H9 (cell line): ENCODE measurements around the gene PNPLA8. TPM values are rescaled to one million over a fixed set of nuclear protein-coding genes. Genes with fewer than 3 reads are reported as not detected.

Source experiments
- DNase-seq: peaks from one replicate; pipeline ENCODE4 v3.0.0-alpha.2; 2017
- H2AFZ ChIP-seq: one replicate; pipeline ENCODE4 v1.6.1; 2013; ENCODE audit warnings: mild to moderate bottlenecking, low read length, control low read depth, moderate library complexity
- H2AK5ac ChIP-seq: 2 replicates; pipeline ENCODE4 v1.6.1; 2013; ENCODE audit warnings: low read length, control low read depth, mixed read lengths; ENCODE audit not compliant: insufficient read length
- H2BK120ac ChIP-seq: one replicate; pipeline ENCODE4 v1.6.1; 2013; ENCODE audit warnings: low read depth, mild to moderate bottlenecking, low read length, control low read depth, inconsistent platforms; ENCODE audit not compliant: poor library complexity, severe bottlenecking
- H2BK12ac ChIP-seq: 2 replicates; pipeline ENCODE4 v1.6.1; 2013; ENCODE audit warnings: low read length, control low read depth, mixed read lengths, low read depth; ENCODE audit not compliant: insufficient read length
- H2BK15ac ChIP-seq: 2 replicates; pipeline ENCODE4 v1.6.1; 2013; ENCODE audit warnings: low read depth, low read length, control low read depth
- H2BK20ac ChIP-seq: one replicate; pipeline ENCODE4 v1.6.1; 2013; ENCODE audit warnings: low read depth, mild to moderate bottlenecking, low read length, control low read depth, inconsistent platforms; ENCODE audit not compliant: poor library complexity, severe bottlenecking
- H2BK5ac ChIP-seq: 2 replicates; pipeline ENCODE4 v1.6.1; 2013; ENCODE audit warnings: low read length, control low read depth, mixed read lengths; ENCODE audit not compliant: insufficient read length
- H3K14ac ChIP-seq: 2 replicates; pipeline ENCODE4 v1.6.1; 2013; ENCODE audit warnings: low read length, control low read depth; ENCODE audit not compliant: insufficient read depth
- H3K18ac ChIP-seq: 2 replicates; pipeline ENCODE4 v1.6.1; 2013; ENCODE audit warnings: low read depth, mild to moderate bottlenecking, mixed read lengths, low read length, control low read depth; ENCODE audit not compliant: insufficient read length
- H3K23ac ChIP-seq: 2 replicates; pipeline ENCODE4 v1.6.1; 2013; ENCODE audit warnings: low read length, control low read depth, mixed read lengths, low read depth; ENCODE audit not compliant: insufficient read length
- H3K23me2 ChIP-seq: 2 replicates; pipeline ENCODE4 v1.6.1; 2013; ENCODE audit warnings: low read depth, mild to moderate bottlenecking, mixed read lengths, low read length, control low read depth; ENCODE audit not compliant: insufficient read length, poor library complexity, severe bottlenecking
- H3K27ac ChIP-seq: 2 replicates; pipeline ENCODE4 v1.5.1; 2013; ENCODE audit warnings: low read length, control low read depth, mixed read lengths, low read depth; ENCODE audit not compliant: insufficient read length
- H3K27me3 ChIP-seq: 2 replicates; pipeline ENCODE4 v1.6.1; 2013; ENCODE audit warnings: low read length, control low read depth, inconsistent platforms; ENCODE audit not compliant: insufficient read depth
- H3K4ac ChIP-seq: 2 replicates; pipeline ENCODE4 v1.6.1; 2013; ENCODE audit warnings: low read depth, mild to moderate bottlenecking, control low read depth, inconsistent platforms, low read length, moderate library complexity
- H3K4me1 ChIP-seq: 2 replicates; pipeline ENCODE4 v1.6.1; 2013; ENCODE audit warnings: low read length, control low read depth, inconsistent platforms; ENCODE audit not compliant: insufficient read depth
- H3K4me2 ChIP-seq: 2 replicates; pipeline ENCODE4 v1.6.1; 2013; ENCODE audit warnings: low read length, control low read depth, mixed read lengths; ENCODE audit not compliant: insufficient read length, insufficient read depth
- H3K56ac ChIP-seq: 2 replicates; pipeline ENCODE4 v1.6.1; 2013; ENCODE audit warnings: low read depth, mild to moderate bottlenecking, mixed read lengths, low read length, control low read depth; ENCODE audit not compliant: insufficient read length
- H3K79me1 ChIP-seq: 2 replicates; pipeline ENCODE4 v1.6.1; 2013; ENCODE audit warnings: low read depth, mild to moderate bottlenecking, moderate library complexity, low read length, control low read depth, inconsistent platforms; ENCODE audit not compliant: insufficient read depth, poor library complexity, severe bottlenecking
- H3K79me2 ChIP-seq: 2 replicates; pipeline ENCODE4 v1.6.1; 2013; ENCODE audit warnings: low read length, control low read depth, inconsistent platforms; ENCODE audit not compliant: insufficient read depth
- H3K9ac ChIP-seq: 2 replicates; pipeline ENCODE4 v1.6.1; 2013; ENCODE audit warnings: low read length, control low read depth, mixed read lengths; ENCODE audit not compliant: insufficient read length; ENCODE audit errors: extremely low read depth
- H3K9me3 ChIP-seq: one replicate; pipeline ENCODE4 v1.6.1; 2013; ENCODE audit warnings: low read depth, low read length, inconsistent platforms; ENCODE audit not compliant: control insufficient read depth
- H3T11ph ChIP-seq: one replicate; pipeline ENCODE4 v1.6.1; 2013; ENCODE audit warnings: mild to moderate bottlenecking, low read length, control low read depth, inconsistent platforms
- H4K20me1 ChIP-seq: one replicate; pipeline ENCODE4 v1.6.1; 2013; ENCODE audit not compliant: control insufficient read depth, insufficient read length, insufficient read depth
- H4K5ac ChIP-seq: 2 replicates; pipeline ENCODE4 v1.6.1; 2013; ENCODE audit warnings: low read depth, mild to moderate bottlenecking, mixed read lengths, low read length, control low read depth; ENCODE audit not compliant: insufficient read length
- H4K8ac ChIP-seq: replicated peaks from 2 replicates; pipeline ENCODE4 v1.6.1; 2013; ENCODE audit warnings: low read length, control low read depth, mixed read lengths, low read depth; ENCODE audit not compliant: insufficient read length
- H4K91ac ChIP-seq: 2 replicates; pipeline ENCODE4 v1.6.1; 2013; ENCODE audit warnings: low read depth, mild to moderate bottlenecking, moderate library complexity, mixed read lengths, low read length, control low read depth; ENCODE audit not compliant: insufficient read length
- H3K27ac Mint-ChIP-seq, 3 experiments: 2 replicates in 2 of 3; 3 replicates in 1 of 3; pipeline ENCODE4 v1.8.0; 2020 to 2021; ENCODE audit warnings: mixed read lengths in 3 of 3, mild to moderate bottlenecking in 1 of 3, moderate library complexity in 1 of 3
- H3K27me3 Mint-ChIP-seq: 2 replicates; pipeline ENCODE4 v1.8.0; 2021; ENCODE audit warnings: low read depth, mild to moderate bottlenecking, moderate library complexity, mixed read lengths
- H3K36me3 Mint-ChIP-seq, 3 experiments: 2 replicates in 2 of 3; 3 replicates in 1 of 3; pipeline ENCODE4 v1.8.0; 2020 to 2021; ENCODE audit warnings: low read depth in 3 of 3, mixed read lengths in 3 of 3; ENCODE audit not compliant: insufficient read depth in 1 of 3
- H3K4me1 Mint-ChIP-seq, 2 experiments: 2 replicates each; pipeline ENCODE4 v1.8.0; 2020; ENCODE audit warnings: mixed read lengths in 2 of 2
- H3K4me3 Mint-ChIP-seq, 2 experiments: 2 replicates in 1 of 2; 3 replicates in 1 of 2; pipeline ENCODE4 v1.8.0; 2020 to 2021; ENCODE audit warnings: mild to moderate bottlenecking in 2 of 2, mixed read lengths in 2 of 2, moderate library complexity in 1 of 2
- H3K9me3 Mint-ChIP-seq, 2 experiments: 2 replicates in 1 of 2; 3 replicates in 1 of 2; pipeline ENCODE4 v1.8.0; 2020; ENCODE audit warnings: mild to moderate bottlenecking in 2 of 2, mixed read lengths in 2 of 2, moderate library complexity in 1 of 2
- WGBS: extraction: QIAGEN DNeasy Blood & Tissue Kit; methylation state at CpG from one replicate; pipeline ENCODE4 v1.1.7; 2013; ENCODE audit warnings: missing lambda C conversion rate, low lambda C conversion rate, mixed read lengths; ENCODE audit not compliant: insufficient read length; ENCODE audit errors: extremely low coverage; 5-methylcytosine and 5-hydroxymethylcytosine counted together
- total RNA-seq: library from RNA; stranded (reverse); gene quantifications from 2 replicates; pipeline ENCODE4 v1.2.1, GENCODE V29; 2021
- TF ChIP-seq, protein P1 (sequence below): fragments of 200-600 bp; sonication (generic); conservative IDR thresholded peaks from 3 replicates; pipeline ENCODE4 v1.8.0; 2021; ENCODE audit warnings: antibody characterized with exemption, mild to moderate bottlenecking

Gene PNPLA8
- total RNA-seq, 1 experiment from 2014 or later = 11.7 TPM

DNA sequence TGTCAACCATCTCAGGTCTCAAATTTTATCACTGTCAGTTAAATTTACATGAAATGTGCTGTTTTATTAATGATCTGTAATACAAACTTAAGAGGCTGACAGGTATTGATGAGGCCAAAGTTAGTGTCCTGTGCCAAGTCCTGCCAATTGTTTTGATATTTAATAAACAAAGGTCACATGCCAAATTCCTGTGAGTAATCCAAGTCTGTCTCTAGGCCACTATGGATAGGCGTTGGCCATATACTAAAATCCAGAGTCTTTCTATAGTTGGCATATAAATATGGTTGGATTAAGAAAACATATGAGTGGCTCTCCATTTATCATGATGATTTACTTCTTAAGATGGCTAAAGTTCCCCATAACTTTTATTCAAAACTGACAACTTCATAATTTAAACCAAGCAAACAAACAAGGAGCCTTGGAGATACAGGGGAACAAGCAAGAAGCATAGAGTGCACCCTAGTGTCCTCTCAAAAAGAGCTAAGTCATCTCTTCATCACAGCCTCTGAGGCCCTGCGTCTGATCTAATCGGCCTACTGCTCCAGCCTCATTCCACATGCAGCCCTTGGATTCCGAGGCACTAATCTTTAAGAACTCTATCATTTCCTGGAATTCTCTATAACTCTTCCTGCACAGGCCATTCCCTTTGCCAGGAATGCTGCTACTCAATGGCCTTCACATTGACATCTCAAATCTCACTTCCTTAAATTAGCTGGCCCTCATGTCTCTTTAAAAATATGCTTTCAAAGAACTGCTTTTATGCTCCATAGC, 37.0 kb downstream of the PNPLA8 start:
- H3K14ac ChIP-seq = no peak overlapping the region
- no peaks in the 10 kb centered on the region for H3K79me1 ChIP-seq
- Mint-ChIP-seq H3K36me3 (0 out of 7 replicates have a peak, but pooled peaks cover 0 to 2% (median 0%) of the 10 kb centered on the region in 3 experiments), H3K4me1 (no peaks in the 10 kb centered on the region), H3K27me3 (no peaks in the 10 kb centered on the region), H3K4me3 (no peak overlapping the region), H3K9me3 (no peaks in the 10 kb centered on the region), H3K27ac (peak overlapping the region; percentile 3 to 49 (median 49); a peak in 2 of 7 replicates)
- H3K9me3 ChIP-seq = no peaks in the 10 kb centered on the region
- no peak overlapping the region for H3K4me2 ChIP-seq
- H3K56ac ChIP-seq = no peak overlapping the region
- H2AFZ ChIP-seq = no peak overlapping the region
- H3K27me3 ChIP-seq = no peaks in the 10 kb centered on the region
- no peak for DNase-seq
- H3K27ac ChIP-seq = no peak overlapping the region
- H2AK5ac ChIP-seq = no peak overlapping the region
- H3K4me1 ChIP-seq = no peaks in the 10 kb centered on the region
- TF ChIP-seq, protein P1, sequence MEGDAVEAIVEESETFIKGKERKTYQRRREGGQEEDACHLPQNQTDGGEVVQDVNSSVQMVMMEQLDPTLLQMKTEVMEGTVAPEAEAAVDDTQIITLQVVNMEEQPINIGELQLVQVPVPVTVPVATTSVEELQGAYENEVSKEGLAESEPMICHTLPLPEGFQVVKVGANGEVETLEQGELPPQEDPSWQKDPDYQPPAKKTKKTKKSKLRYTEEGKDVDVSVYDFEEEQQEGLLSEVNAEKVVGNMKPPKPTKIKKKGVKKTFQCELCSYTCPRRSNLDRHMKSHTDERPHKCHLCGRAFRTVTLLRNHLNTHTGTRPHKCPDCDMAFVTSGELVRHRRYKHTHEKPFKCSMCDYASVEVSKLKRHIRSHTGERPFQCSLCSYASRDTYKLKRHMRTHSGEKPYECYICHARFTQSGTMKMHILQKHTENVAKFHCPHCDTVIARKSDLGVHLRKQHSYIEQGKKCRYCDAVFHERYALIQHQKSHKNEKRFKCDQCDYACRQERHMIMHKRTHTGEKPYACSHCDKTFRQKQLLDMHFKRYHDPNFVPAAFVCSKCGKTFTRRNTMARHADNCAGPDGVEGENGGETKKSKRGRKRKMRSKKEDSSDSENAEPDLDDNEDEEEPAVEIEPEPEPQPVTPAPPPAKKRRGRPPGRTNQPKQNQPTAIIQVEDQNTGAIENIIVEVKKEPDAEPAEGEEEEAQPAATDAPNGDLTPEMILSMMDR = no peak
- no peak overlapping the region for H4K91ac ChIP-seq
- H3K23me2 ChIP-seq = no peaks in the 10 kb centered on the region
- H2BK20ac ChIP-seq = no peak overlapping the region
- no peak overlapping the region for H4K5ac ChIP-seq
- H3K9ac ChIP-seq = no peak overlapping the region
- H2BK120ac ChIP-seq = no peak overlapping the region
- H3K79me2 ChIP-seq = no peaks in the 10 kb centered on the region
- H2BK15ac ChIP-seq = no peak overlapping the region
- no peak overlapping the region for H3K4ac ChIP-seq
- H4K20me1 ChIP-seq = no peaks in the 10 kb centered on the region
- no peak overlapping the region for H2BK5ac ChIP-seq
- H3K18ac ChIP-seq = no peak overlapping the region
- no peak overlapping the region for H3K23ac ChIP-seq
- no CpG with 5 or more reads among the region's 4 CpGs for WGBS
- no peak overlapping the region for H2BK12ac ChIP-seq
- no peak overlapping the region for H3T11ph ChIP-seq
- no peak overlapping the region for H4K8ac ChIP-seq
